ENCODE results near the gene ARVCF. TPM values are rescaled to one million over a fixed set of nuclear protein-coding genes. Genes with fewer than 3 reads are reported as not detected.

The ARVCF gene
- total RNA-seq, 1 donor from 2014 or later = 3.1 TPM

DNA sequence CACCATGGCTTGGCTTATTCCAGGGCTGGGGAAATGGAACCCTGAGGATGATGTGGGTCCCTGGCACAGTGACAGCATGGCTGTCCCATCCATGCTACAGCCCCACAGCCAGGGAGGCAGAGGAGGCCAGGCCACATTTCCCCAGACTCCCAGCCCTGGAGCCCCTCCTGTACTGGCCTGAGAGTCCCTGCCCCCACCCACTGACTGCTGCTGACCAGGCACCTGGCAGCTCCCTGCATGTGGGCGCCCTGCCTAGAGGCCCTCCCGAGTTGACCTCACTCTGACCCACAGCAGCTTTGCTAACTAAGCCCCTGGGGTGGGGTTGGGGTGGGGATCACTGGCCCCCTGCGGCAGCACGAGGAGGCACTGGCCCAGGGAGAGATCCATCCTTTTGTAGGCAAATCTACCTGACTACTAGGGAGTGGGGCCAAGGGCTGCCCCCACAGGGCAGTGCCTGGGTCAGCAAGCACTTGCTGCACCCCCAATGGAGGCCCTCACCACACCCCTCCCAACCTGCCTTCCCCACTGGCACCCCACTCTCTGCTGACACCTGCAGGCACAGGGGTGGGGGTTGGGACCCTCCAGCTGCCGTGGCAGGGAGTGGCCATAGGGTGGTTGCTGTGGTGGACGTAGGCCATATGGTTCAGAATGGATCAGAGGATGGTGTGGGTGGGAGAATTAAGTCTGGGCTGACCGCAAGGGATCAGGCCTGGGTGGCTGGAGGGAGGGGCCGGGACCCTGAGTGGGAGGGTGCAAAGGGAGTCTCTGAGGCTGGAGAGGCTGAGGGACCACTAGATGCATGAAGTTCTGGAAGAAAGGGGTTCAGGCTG lies 17.4 kb downstream of the ARVCF start:
- no peak for ATAC-seq

DNA sequence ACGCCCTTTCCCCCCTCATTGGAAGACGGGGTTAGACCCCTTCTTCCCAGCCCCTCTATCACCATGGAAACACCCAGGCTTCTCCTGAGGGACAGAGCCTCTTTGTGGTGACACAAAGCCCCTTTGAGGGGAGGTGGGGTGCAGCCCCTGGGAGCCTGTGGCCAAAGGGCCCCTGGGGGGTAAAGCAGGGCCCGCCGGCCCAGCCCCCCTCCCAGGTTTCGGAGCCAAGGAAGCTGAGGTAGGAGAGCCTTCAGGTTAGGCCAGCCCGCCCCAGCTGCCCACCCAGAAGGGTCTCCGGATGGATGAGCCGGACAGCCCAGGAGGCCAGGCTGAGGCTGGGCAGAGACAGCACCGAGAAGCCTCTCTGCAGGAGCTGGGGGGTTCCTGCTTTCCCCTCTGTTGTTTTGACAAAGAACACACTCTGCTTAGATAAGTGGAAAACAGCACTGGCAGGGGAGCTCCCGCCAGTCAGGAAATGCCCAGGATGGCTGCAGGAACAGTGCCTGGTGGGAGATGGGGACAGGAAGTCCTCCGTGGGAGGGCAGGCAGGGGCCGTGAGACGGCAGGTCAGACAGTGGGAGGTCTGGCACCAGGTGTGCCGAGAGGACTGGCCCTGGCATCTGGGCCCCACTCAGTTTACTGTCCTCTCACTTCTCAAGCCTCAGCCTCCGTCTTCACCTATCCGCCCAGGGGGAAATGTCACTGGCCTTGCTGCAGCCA lies 18.2 kb downstream of the ARVCF start:
- no peak for ATAC-seq

DNA sequence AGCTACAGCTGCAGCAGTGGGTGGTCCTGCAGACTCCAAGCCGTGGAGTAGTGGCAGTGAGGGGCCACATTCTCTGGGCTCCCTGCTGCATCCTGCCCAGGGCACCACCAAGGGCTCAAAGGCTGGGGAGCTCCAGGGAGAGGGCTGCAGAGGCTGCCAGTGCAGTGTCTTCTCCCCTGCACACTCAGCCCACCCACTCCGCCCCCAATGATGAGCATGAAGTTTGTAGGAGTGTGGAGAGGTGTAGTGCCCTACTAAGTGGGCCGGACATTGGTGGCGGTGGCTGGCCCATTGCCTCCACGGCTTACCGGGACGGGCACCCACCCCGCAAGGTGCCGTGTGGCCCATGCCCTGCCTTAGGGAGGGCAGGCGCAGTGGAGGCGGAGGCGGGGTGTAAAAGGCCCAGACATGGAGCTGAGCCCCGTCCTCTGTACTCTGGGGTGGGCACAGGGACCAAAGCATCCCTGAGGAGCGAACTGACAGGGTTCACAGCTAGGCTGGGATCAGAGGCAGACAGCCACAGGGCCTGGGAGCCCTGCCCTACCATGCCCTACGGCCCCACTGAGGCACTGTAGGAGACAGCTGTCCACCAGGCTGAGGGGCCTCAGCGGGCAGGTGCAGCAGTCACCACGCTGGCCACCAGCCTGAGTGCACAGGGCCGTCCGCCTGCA lies 18.9 kb downstream of the ARVCF start:
- no peak for ATAC-seq

DNA sequence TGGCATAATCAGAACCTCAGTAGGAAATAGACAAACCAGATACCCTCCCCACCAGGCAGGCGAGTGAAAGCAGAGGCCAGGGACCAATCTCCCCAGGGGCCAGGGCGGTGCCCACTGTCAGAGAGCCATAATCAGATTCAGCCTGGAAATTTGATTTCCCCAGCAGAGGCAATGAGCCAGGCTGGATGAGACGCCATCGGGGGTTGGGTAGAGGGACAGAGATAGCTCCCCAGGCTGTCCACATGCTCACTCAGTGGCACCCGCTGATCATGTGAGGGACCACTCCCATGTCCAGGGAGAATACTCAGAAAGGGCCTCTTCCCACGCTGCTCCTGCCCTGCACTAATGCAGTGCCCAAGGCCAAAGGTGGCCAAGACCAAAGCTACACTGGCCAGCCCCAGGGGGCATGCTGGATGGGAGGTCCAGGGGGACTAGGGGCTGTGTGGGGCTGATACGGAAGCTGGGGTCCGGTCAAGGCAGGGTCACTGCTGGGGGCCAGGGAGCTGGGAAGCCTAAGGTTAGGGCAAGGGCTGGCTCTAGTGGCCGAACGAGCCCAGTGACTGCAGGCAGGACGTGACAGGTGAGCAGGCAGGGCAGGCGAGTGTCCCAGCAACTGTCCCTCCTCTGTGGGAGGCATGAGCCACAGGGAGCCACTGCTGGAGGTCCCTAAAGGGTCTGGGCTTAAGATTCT lies 19.8 kb downstream of the ARVCF start:
- no peak for ATAC-seq

DNA sequence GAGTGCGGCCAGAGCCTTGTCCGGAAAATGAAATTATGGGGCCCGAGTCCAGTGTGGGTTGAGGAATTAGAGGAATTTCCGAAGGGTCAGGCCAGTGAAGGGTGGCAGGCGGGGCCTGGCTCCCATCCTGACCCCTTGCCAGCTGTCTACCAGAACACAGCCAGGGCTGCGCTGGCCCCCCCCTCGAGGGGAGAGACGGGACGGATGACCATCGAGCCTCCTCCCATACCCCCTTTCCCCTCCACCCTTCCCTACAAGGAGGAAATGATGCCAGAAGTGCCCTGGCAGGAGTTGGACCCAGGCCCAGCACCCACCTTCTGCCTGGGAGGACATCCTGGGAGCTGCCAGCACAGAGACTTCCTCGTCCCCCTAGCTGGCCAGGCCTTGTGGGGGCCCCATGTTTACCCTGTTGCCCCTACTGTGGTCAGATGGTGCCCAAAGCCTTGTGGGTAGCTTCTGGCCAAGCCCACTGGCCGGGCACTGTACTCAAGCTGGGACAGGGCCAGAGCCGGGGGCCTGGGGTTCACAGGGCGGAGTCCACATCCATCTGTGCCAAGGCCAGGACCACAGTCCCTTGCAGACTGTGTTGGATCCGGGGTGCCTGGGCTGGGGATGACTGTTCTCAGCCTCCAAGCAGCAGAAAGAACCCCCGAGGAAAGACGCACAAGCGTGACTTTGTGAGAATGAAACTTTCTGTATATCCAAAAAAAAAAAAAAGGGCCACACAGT lies 20.8 kb downstream of the ARVCF start:
- no peak for ATAC-seq

DNA sequence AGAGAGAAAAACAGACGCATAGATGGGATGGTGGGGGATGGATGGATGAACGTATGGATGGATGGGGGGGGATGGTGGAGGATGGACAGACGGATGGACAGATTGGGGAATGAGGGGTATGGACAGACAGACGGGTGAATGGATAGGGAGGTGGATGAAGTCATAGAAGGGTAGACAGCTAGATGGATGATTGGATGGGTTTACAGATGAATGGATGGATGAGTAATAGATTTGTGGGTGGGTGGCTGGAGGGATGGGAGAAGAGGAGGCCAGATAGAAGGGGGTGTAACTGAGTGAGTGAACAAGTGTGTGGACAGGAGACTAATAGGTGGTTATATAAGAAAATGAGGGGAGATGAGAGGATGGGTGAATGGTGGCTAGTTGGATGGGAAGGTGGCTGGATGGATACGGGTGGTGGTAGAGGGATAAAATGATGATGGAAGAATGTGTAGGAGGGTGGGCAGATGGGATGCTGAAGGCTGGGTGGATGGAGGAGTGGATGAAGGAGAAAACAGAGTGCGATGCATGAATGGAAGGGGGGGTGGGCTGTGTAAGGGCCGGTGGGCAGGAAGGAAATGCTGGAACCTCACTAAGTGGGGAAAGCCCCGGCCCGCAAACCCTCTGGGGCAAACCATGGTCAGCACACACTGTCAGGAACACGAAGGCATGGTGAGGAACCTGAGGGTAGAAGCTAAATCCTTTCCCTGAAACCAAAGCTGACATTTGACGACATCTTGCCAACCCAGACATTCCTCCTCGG lies 21.6 kb downstream of the ARVCF start:
- ATAC-seq = no peak

DNA sequence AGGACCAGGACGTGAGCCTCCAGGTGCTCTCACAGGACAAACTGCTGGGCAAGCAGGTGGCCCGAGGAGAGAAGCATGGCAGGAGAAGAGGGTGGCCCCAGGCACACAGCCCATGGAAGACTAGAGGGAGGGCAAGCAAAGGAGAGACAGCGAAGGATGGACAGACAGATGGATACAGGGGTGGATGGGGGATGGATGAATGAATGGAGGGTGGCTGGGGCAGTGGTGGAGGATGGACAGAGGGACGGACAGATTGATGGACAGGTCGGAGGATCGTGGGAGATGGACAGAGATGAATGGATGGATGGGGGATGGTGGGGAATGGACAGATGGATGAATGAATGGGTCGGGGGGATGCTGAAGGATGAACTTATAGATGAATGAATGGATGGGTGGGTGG lies 22.7 kb downstream of the ARVCF start:
- no peak for ATAC-seq

DNA sequence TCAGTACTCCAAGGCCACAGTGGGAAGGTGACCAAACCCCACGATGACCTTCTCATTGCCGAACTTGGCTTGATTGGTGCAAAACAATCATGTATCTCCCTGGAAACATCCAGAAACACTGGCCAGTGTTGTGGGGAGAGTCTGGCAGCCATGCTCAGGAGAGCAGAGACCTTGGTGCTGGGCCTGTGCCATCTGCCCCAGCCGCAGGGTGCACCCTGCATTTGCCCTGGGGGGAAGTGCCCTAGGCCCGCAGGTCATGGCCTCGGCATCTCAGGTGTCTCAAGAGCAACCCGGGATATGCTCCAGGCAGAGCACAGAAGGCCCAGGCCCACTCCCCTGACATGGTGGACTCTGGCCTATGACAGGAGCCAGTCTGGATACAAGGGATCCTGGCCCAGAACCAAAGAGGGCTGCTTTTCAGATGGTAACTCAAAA lies 23.7 kb downstream of the ARVCF start:
- no peak for ATAC-seq

DNA sequence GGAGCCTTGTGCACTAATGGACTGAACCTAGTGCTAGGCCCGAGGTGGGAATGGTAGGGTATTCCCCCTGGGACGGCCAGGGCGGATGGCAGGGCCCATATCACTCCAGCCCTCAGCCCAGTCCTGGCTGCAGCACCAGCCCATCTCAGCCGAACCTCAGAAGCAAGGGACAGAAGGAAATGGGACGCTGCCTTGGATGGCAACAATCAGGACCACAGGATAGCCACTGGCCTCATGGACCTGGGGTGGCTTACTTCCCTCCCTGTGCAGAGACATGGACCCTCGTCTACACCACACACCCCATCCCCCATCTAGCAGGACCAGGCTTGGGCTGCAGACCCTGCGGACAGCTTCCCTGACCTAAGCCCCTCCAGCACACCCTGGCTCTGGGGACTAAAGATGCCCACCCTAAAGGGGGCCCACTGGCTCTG lies 24.1 kb downstream of the ARVCF start:
- no peak for ATAC-seq

DNA sequence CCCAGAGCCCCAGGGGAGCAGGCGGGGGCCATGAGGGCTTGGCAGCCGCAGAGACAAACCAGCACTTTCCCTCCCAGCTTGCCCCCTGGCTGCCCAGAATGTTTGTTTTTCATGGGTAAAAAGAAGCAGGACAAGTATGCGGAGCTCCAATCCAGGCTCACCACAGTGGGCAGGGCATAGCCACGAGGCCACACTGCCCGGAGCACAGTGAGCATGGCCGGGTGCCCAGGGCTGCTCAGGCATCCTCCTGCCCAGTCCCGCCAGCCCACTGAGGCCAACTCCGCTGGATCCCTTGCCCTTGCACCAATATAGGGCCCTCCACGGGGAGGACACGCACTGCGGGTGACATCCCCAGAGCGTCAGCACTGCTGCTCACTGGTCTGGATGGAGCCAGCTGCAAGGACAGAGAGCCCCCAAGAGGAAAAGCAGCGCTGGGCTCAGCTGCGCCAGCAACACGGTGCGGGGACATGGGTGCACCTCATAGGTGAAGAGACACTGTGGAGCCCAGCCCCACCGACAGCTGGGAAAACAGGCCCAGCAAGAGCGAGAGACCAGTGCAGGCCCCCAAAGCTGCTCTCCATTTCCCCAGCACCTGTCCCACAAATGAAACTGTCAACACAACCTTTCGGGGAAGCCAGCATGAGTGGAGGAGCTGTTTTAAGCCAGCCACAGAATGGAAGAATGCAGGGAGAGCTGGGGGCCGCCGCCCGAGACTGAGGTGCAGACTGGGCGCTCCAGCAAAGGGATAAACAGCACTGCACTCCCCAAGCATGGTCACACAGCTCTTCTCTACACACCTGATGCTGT lies 24.8 kb downstream of the ARVCF start:
- no peak for ATAC-seq

DNA sequence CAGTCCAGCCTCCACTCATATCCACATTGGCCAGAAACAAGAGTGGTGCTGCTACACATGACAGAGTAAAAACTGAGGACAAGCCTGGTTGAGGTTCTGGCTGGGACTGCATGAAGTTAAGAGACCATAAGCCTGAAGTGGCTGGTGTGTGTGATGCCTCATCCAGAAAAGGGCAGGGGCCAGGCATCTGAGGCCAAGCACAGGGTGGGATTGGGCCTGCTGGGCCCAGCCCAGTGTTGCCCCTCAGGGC lies 25.3 kb downstream of the ARVCF start:
- no peak for ATAC-seq

DNA sequence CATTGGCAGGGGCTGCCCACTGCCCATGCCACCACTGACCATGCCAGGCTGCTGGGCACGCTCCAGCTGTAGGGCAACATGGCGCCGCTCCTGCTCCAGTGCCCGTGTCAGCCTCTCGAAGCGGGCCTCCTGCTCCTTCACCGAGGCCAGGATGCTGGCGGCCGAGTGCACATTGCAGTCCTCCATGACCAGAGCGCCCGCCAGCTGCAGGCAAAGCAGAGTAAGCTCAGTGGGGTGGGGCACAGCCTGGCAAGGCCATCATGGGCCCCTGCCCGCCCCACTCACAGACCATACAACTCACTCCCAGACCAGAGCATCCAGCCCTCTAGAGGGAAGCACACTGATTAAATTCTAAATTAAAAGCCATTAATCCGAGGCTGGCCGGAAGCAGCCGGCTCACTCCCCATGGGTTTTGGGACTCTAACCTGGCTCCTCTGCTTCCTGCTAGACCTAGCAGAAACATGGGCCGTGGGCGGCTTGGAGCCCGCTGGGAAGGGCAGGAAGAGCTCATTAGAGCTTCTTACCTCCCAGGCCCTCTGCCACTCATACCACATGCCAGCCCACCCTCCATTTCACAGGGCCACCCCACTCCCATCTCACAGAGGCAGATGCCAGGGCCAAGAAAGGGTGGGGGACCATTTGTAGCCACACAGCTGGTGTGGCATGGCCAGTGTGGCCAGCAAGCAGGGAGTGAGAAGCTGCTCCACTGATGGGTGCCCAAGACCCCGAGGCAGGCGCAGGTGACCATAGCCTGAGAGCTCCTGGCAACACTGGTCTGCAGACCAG lies 25.8 kb downstream of the ARVCF start:
- no peak for ATAC-seq

DNA sequence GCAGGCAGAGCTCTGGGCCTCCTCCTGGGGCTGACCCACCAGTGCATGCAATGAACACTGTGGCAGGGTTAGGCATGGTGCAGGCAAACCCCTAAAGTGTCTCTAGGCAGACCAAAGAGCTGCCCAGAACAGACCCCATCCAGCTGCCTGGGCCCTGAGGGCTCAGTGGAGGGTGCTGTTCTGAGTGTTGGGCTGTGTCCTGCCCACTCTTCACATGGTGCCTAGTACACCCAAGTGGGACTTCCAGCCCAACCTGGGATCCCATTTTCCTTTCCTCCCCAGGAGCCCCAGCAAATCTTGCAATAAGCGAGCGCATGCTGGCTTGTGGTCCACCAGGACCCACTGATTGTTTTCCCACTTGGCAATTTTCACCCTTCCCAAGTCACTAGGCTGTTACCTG lies 26.4 kb downstream of the ARVCF start:
- no peak for ATAC-seq

DNA sequence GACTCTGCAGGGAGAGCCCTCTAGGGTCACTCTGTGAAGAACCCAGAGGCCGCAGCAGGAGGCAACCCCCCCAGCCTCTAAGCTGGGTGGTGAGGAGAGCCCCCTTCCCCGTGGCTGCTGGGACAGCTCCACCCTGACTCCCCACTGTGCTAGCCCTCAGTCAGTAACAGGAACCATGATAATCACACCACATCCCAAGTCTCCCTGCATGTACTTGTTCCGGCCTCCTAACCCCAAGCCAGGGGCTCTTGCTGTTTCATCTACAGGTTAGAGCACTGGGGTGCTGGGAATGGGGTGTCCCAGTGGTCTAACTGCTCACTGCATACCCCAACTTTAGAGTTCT lies 26.9 kb downstream of the ARVCF start:
- no peak for ATAC-seq

DNA sequence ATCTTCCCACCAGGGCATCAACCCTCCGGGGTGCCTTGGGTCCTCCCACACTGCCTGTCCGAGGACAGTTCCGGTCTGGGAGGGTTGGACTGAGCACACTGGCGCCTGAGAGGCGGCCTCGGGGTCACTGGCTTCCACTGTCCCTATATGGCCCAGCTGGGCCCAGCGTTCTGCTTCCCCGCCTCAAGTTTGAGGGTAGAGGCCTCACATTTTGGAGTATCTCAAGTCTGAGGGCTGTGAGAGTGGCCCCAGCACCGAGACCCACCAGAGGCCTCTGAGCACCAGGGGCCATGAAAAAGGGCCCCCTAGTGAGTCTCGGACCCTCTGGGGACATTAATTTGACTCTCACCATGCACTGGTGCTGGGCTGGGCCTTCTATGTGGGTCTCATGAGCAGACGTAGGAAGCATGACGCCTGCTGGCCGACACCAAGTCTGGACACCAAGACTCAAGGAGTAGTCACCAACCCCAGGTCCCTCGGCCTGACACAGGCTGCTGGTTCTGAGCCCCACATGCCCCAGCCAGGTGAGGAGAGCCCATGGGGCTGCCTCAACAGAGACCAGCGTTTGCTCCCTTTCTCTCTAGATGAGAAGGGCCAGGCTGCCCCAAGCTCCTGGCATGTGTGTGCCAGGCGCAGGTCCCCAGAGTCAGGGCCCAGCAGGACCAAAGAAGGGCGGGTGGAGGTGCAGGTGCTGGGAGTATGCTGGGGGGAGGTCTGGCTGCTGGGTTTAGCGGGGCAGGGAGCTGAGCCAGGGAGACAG lies 27.5 kb downstream of the ARVCF start:
- no peak for ATAC-seq

DNA sequence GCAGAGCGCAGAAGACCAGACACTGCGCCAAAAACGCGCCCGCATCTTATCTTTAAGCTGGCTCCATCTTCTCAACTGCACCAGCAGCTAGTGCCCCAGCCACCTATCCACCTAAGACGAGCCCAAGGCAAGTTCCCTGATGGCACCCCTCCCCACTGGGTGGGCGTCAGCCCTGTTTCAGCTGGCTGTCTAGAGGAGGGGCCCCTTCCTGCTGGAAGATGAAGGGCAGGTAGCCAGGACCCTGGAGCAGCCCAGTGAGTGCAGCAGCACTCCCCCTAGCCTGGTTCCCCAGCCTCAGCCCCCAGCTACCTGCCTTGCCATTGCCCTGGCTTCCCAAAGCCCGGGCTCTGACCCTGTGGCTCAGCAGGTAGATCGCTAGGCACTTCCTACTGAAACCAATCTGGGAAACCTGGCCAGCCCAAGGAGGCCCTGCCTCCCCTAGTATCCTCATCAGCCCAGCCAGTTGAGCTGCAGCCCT lies 28.3 kb downstream of the ARVCF start:
- ATAC-seq = no peak

DNA sequence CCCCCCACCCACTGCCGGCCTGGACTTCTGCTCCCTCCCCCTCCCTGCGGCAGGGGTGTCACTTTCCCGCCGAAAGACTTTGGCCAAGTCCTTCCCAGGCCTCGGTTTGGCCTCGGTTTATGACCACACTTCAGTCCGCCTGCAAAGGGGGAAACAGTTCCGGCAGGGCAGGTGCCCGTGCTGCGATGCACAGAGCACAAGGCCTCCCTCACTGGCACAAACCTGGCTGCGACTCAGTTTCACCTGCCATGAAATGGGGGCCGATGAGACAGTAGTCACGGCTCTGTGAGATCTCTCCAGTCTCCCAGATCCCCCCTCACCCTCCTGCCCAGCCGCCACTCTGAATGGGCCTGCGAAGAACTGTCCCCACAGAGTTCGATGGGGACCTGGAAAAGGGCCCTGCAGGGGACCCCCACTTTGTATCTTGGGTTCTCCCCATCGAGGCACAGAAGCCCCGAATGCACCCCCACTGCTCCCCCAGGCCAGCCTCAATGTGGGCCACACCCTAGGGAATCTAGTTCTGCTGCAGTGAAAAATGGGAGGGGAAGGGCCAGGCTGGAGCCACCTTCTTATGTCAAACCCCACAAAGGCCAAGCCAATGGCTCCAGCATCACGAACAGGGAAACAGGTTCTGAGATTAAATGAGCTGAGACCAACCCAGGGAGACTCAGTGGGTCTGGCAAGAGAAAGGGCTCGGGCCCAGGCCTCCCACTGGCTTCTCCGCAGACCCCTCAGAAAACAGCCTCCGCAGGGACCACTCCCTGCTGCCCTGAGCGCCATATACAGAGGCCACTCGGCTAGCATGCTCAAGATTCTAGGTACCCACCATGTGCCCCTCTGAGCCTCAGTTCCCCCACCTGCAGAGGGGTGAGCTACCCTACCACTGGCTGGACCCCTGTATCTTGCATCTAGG lies 29.0 kb downstream of the ARVCF start:
- no peak for ATAC-seq
